WI38 (cell line): ENCODE data around the gene NPLOC4.

Experiments
- H3K4me3 ChIP-seq: 2 replicates; pipeline ENCODE4 v1.5.1; 2011; ENCODE audit warnings: low read depth, mild to moderate bottlenecking, control low read depth, low read length
- CTCF ChIP-seq: IDR thresholded peaks from 2 replicates; pipeline ENCODE4 v1.5.1; 2012; ENCODE audit warnings: low read depth, mild to moderate bottlenecking, control low read depth, low read length

NPLOC4 gene

GRCh38 chr17:81529437-81529803 lies 107.5 kb downstream of the NPLOC4 start:
- H3K4me3 ChIP-seq, result no peak overlapping the region
- no peak for TF ChIP-seq CTCF

- no peak for TF ChIP-seq CTCF
These were observed 108.1 kb downstream of the NPLOC4 start for GRCh38 chr17:81528651-81529436.

GRCh38 chr17:81528384-81528650 lies 108.6 kb downstream of the NPLOC4 start:
- no peak overlapping the region for H3K4me3 ChIP-seq
- TF ChIP-seq CTCF, result no peak

More at GRCh38 chr17:81528651-81529436, 108.1 kb downstream of the NPLOC4 start:
- H3K4me3 ChIP-seq, result no peak overlapping the region

- no peak within 1 kb of the TSS for H3K4me3 ChIP-seq
- no peak for TF ChIP-seq CTCF
These were observed 109.1 kb downstream of the NPLOC4 start, which contains the start of gene FSCN2 for GRCh38 chr17:81527591-81528383. FSCN2 (plus strand) TSS chr17:81528377; CDS start chr17:81528532, 155 bp downstream.

- TF ChIP-seq CTCF, result no peak
- H3K4me3 ChIP-seq, result no peak overlapping the region
These were observed 110.0 kb downstream of the NPLOC4 start for GRCh38 chr17:81526662-81527571.

GRCh38 chr17:81524865-81525159 lies 112.1 kb downstream of the NPLOC4 start:
- TF ChIP-seq CTCF, result no peak
- no peak overlapping the region for H3K4me3 ChIP-seq
